A549 (cell line): Measurements from ENCODE around the gene DYNC1I2. TPM values are rescaled to one million over a fixed set of nuclear protein-coding genes. Genes with fewer than 3 reads are reported as not detected.

Experiments used
- ATAC-seq, 2 experiments: fragments of 200-7000 bp in 1 of 2; fragments of >200 bp in 1 of 2; cut with Nextera tagmentation in 1 of 2; cut with Tn5 transposase in 1 of 2; 3 replicates each; pipeline versions ENCODE4 v1.8.0 to v1.9.1; 2018 to 2020; ENCODE audit warnings: mild to moderate bottlenecking in 1 of 2, moderate library complexity in 1 of 2
- CTCF ChIA-PET: fragments of 300-600 bp; sonication (Branson Sonifier 250); formaldehyde crosslinking; extraction: SDS; loops from one replicate; lab custom pipeline; 2021; ENCODE audit warnings: antibody characterized with exemption, inconsistent platforms; lab: Yijun Ruan, JAX
- POLR2A ChIA-PET: fragments of 350-600 bp; formaldehyde crosslinking; extraction: SDS; loops from one replicate; lab custom pipeline; 2021; ENCODE audit warnings: antibody characterized with exemption, inconsistent platforms; lab: Yijun Ruan, JAX
- DNase-seq, 2 experiments: peaks; one replicate each; pipeline versions ENCODE4 v3.0.0 to v3.0.0-alpha.2; 2011 to 2016; ENCODE audit warnings: low read depth in 1 of 2, low spot score in 1 of 2
- FAIRE-seq: peaks from 2 replicates; lab custom pipeline; 2011; peaks lifted over from hg19 to GRCh38; lab: Jason Lieb, UNC
- H3K27ac ChIP-seq, 2 experiments: fragments of >200 bp; sonication (Bioruptor Twin); formaldehyde crosslinking; 3 replicates each; pipeline ENCODE4 v1.5.1; 2016 to 2017
- H3K4me1 ChIP-seq: fragments of >200 bp; sonication (Bioruptor Twin); formaldehyde crosslinking; 3 replicates; pipeline ENCODE4 v1.6.1; 2016
- H3K4me2 ChIP-seq: fragments of >200 bp; sonication (Bioruptor Twin); formaldehyde crosslinking; 3 replicates; pipeline ENCODE4 v1.6.1; 2016
- H3K4me3 ChIP-seq: fragments of >200 bp; sonication (Bioruptor Twin); formaldehyde crosslinking; 3 replicates; pipeline ENCODE4 v1.5.1; 2016
- H3K9me3 ChIP-seq: fragments of >200 bp; sonication (Bioruptor Twin); formaldehyde crosslinking; 3 replicates; pipeline ENCODE4 v1.6.1; 2016
- ATOH8 ChIP-seq: fragments of 250-450 bp; sonication (Bioruptor Pico); IDR thresholded peaks from 2 replicates; pipeline ENCODE4 v1.5.0; 2020; ENCODE audit warnings: low read depth, mild to moderate bottlenecking, moderate library complexity
- BCL3 ChIP-seq: fragments of >200 bp; sonication (Bioruptor Twin); formaldehyde crosslinking; IDR thresholded peaks from 3 replicates; pipeline ENCODE4 v1.6.1; 2016
- CBX2 ChIP-seq: fragments of 200-600 bp; sonication (generic); IDR thresholded peaks from 2 replicates; pipeline ENCODE4 v1.6.1; 2016; ENCODE audit warnings: low read depth, mild to moderate bottlenecking, borderline replicate concordance
- CBX8 ChIP-seq: fragments of 200-600 bp; sonication (generic); IDR thresholded peaks from 2 replicates; pipeline ENCODE4 v1.6.1; 2016
- CHD2 ChIP-seq: fragments of 150-350 bp; IDR thresholded peaks from 2 replicates; pipeline ENCODE4 v1.6.1; 2014; ENCODE audit warnings: low read length; ENCODE audit not compliant: partially characterized antibody
- CHD4 ChIP-seq: fragments of 200-600 bp; sonication (generic); IDR thresholded peaks from 2 replicates; pipeline ENCODE4 v1.6.1; 2016; ENCODE audit warnings: antibody characterized with exemption, mild to moderate bottlenecking, borderline replicate concordance
- E2F6 ChIP-seq: IDR thresholded peaks from 2 replicates; pipeline ENCODE4 v1.6.1; 2012; ENCODE audit warnings: low read depth, borderline replicate concordance
- EP300 ChIP-seq, 2 experiments: fragments of >200 bp; sonication (Bioruptor Twin); formaldehyde crosslinking; IDR thresholded peaks; 2 replicates in 1 of 2; 3 replicates in 1 of 2; pipeline ENCODE4 v1.6.1; 2016 to 2017
- FOSL2 ChIP-seq, 2 experiments: fragments of 450-650 bp in 1 of 2; fragments of >200 bp in 1 of 2; sonication (Bioruptor Twin) in 1 of 2; formaldehyde crosslinking; IDR thresholded peaks; 2 replicates each; pipeline versions ENCODE4 v1.5.0 to v1.6.1; 2016 to 2020; ENCODE audit warnings: mild to moderate bottlenecking in 1 of 2, moderate library complexity in 1 of 2
- FOXS1 ChIP-seq: fragments of 250-450 bp; sonication (Bioruptor Pico); IDR thresholded peaks from 2 replicates; pipeline ENCODE4 v1.5.0; 2020; ENCODE audit warnings: mild to moderate bottlenecking, moderate library complexity
- GATA3 ChIP-seq: IDR thresholded peaks from 2 replicates; pipeline ENCODE4 v1.6.1; 2012; ENCODE audit warnings: borderline replicate concordance
- HDAC2 ChIP-seq: fragments of 200-600 bp; sonication (generic); IDR thresholded peaks from 2 replicates; pipeline ENCODE4 v1.6.1; 2016
- HES2 ChIP-seq: fragments of >200 bp; sonication (Bioruptor Twin); formaldehyde crosslinking; IDR thresholded peaks from 2 replicates; pipeline ENCODE4 v1.6.1; 2016
- HOXA7 ChIP-seq: fragments of 250-450 bp; sonication (Bioruptor Pico); IDR thresholded peaks from 2 replicates; pipeline ENCODE4 v1.5.0; 2020; ENCODE audit warnings: mild to moderate bottlenecking, moderate library complexity
- MAFK ChIP-seq: fragments of 450-650 bp; IDR thresholded peaks from 2 replicates; pipeline ENCODE4 v1.6.1; 2014; ENCODE audit not compliant: partially characterized antibody
- NPAS2 ChIP-seq: fragments of 250-450 bp; sonication (Bioruptor Pico); IDR thresholded peaks from 2 replicates; pipeline ENCODE4 v1.8.0; 2022; ENCODE audit warnings: mild to moderate bottlenecking, moderate library complexity, borderline replicate concordance
- NR3C1 ChIP-seq: fragments of >200 bp; sonication (Bioruptor Twin); formaldehyde crosslinking; IDR thresholded peaks from 3 replicates; pipeline ENCODE4 v1.6.1; 2017
- PBX3 ChIP-seq: IDR thresholded peaks from 2 replicates; pipeline ENCODE4 v1.6.1; 2012
- POLR2A ChIP-seq: IDR thresholded peaks from 2 replicates; pipeline ENCODE4 v1.6.1; 2012; ENCODE audit warnings: mild to moderate bottlenecking, low read length
- POLR2AphosphoS2 ChIP-seq: conservative IDR thresholded peaks from 2 replicates; pipeline ENCODE4 v1.6.1; 2012; ENCODE audit warnings: low read length, improper control_type of control experiment, inconsistent platforms
- RARB ChIP-seq: fragments of 250-450 bp; sonication (Bioruptor Pico); IDR thresholded peaks from 2 replicates; pipeline ENCODE4 v1.8.0; 2021; ENCODE audit warnings: mild to moderate bottlenecking, moderate library complexity
- REST ChIP-seq: fragments of 200-600 bp; sonication (generic); IDR thresholded peaks from 2 replicates; pipeline ENCODE4 v1.6.1; 2016; ENCODE audit warnings: antibody characterized with exemption, mild to moderate bottlenecking, moderate library complexity
- TP53 ChIP-seq: fragments of 250-450 bp; sonication (Bioruptor Pico); IDR thresholded peaks from 2 replicates; pipeline ENCODE4 v1.5.0; 2021; ENCODE audit warnings: mild to moderate bottlenecking, moderate library complexity
- USF2 ChIP-seq: fragments of 450-650 bp; IDR thresholded peaks from 2 replicates; pipeline ENCODE4 v1.6.1; 2014; ENCODE audit warnings: antibody characterized with exemption
- ZNF302 ChIP-seq: fragments of 250-450 bp; sonication (Bioruptor Pico); IDR thresholded peaks from 2 replicates; pipeline ENCODE4 v1.9.0; 2021; ENCODE audit warnings: inconsistent platforms, mild to moderate bottlenecking, moderate library complexity
- WGBS: methylation state at CpG from one replicate; pipeline ENCODE4 v1.1.6; 2017; ENCODE audit errors: missing lambda C conversion rate; 5-methylcytosine and 5-hydroxymethylcytosine counted together
- polyA plus RNA-seq, 4 experiments: library from polyadenylated mRNA; depleted of rRNA in 3 of 4; stranded (reverse); fragments of >200 nt; fragmentation: RNase III in 1 of 4; extraction: RNeasy Plus Mini Kit Qiagen cat#74134 plus additional on column Dnase treatment in 1 of 4; gene quantifications; 2 replicates in 3 of 4; 3 replicates in 1 of 4; pipeline ENCODE4 v1.2.3, GENCODE V29; 2011 to 2017

The DYNC1I2 gene
- polyA plus RNA-seq, 2 of the 4 experiments (the other 2 are of a cell fraction) = 87.6 to 150 TPM

GRCh38 chr2:171667041-171667440, 20.2 kb upstream of the DYNC1I2 start:
- no peak overlapping the region for H3K4me3 ChIP-seq
- CTCF ChIA-PET = interaction anchor here (1.0 kb wide), 1 partner anchor 10 kb away, joined by 3 read pairs; no protein-coding TSS in a partner anchor
- no peak for ATAC-seq
- no peaks in the 10 kb centered on the region for H3K9me3 ChIP-seq
- no peak for TF ChIP-seq USF2
- no peak for TF ChIP-seq RARB
- TF ChIP-seq ZNF302 (CRISPR knock-in tag) = no peak
- TF ChIP-seq EP300 (IDR thresholded peaks at IDR 0.05) = no peak
- no peak for TF ChIP-seq POLR2A
- TF ChIP-seq POLR2AphosphoS2 = no peak
- no peak for TF ChIP-seq CHD2
- no peak for TF ChIP-seq MAFK
- TF ChIP-seq FOSL2 (IDR thresholded peaks at IDR 0.05) = no peak
- TF ChIP-seq FOSL2 (CRISPR knock-in tag; IDR thresholded peaks at IDR 0.05) = no peak
- no peak for TF ChIP-seq HES2
- no peak for TF ChIP-seq ATOH8 (CRISPR knock-in tag)
- no peak for TF ChIP-seq HOXA7 (CRISPR knock-in tag)
- TF ChIP-seq BCL3 = no peak
- TF ChIP-seq, all 56 proteins: peak for 0
- DNase-seq (no peak), FAIRE-seq (no peak)
- H3K4me1 ChIP-seq = no peaks in the 10 kb centered on the region
- H3K4me2 ChIP-seq = no peak overlapping the region
- POLR2A ChIA-PET = no interaction called here
- no peak overlapping the region for H3K27ac ChIP-seq

GRCh38 chr2:171668183-171668582, 19.1 kb upstream of the DYNC1I2 start:
- no peaks in the 10 kb centered on the region for H3K4me1 ChIP-seq
- WGBS = 55% methylated on average over 5 of the region's 5 CpGs
- DNase-seq = no peak
- ATAC-seq = no peak
- no peaks in the 10 kb centered on the region for H3K9me3 ChIP-seq
- no peak for TF ChIP-seq PBX3
- TF ChIP-seq, all 56 proteins: peak for 0
- no peak for FAIRE-seq
- ChIA-PET POLR2A (no interaction called here), CTCF (no interaction called here)
- H3K4me3 ChIP-seq = no peak overlapping the region
- no peak overlapping the region for H3K27ac ChIP-seq
- no peak overlapping the region for H3K4me2 ChIP-seq

- 31% methylated on average over 3 of the region's 3 CpGs for WGBS
- FAIRE-seq = no peak
- no peaks in the 10 kb centered on the region for H3K4me1 ChIP-seq
- TF ChIP-seq ATOH8 (CRISPR knock-in tag) = no peak
- TF ChIP-seq HDAC2 = no peak
- TF ChIP-seq EP300 (IDR thresholded peaks at IDR 0.05) = no peak
- TF ChIP-seq CBX2 = no peak
- no peak for TF ChIP-seq NR3C1
- no peak for TF ChIP-seq HOXA7 (CRISPR knock-in tag)
- no peak for TF ChIP-seq GATA3
- no peak for TF ChIP-seq CBX8
- TF ChIP-seq REST = no peak
- TF ChIP-seq POLR2AphosphoS2 = no peak
- no peak for TF ChIP-seq FOXS1 (CRISPR knock-in tag)
- TF ChIP-seq POLR2A = no peak
- no peak for TF ChIP-seq NPAS2 (CRISPR knock-in tag)
- no peak for TF ChIP-seq E2F6
- TF ChIP-seq TP53 (CRISPR knock-in tag) = no peak
- TF ChIP-seq CHD4 = no peak
Observed at GRCh38 chr2:171669121-171669520, 18.1 kb upstream of the DYNC1I2 start.

More at GRCh38 chr2:171669121-171669520, 18.1 kb upstream of the DYNC1I2 start:
- no peak overlapping the region for H3K27ac ChIP-seq
- ATAC-seq = no peak
- H3K4me2 ChIP-seq = no peak overlapping the region
- no peaks in the 10 kb centered on the region for H3K9me3 ChIP-seq
- ChIA-PET CTCF (interaction anchor here (1.1 kb wide), 1 partner anchor 31 kb away, joined by 3 read pairs; no protein-coding TSS in a partner anchor), POLR2A (no interaction called here)
- no peak for DNase-seq
- no peak overlapping the region for H3K4me3 ChIP-seq
